ENCODE data around the gene PLCH1. TPM values are rescaled to one million over a fixed set of nuclear protein-coding genes. Genes with fewer than 3 reads are reported as not detected.

Gene PLCH1
- total and polyA plus RNA-seq, 2 of the 13 experiments (the other 11 are each of a cell fraction or from before 2014, with no cell fraction given): 2.0 to 3.0 TPM

GRCh38 chr3:155791190-155791589, 46.3 kb upstream of the PLCH1 start:
- no peaks in the 10 kb centered on the region; the same call in 1 of the 2 replicates for H4K20me1 ChIP-seq (ENCODE audit: insufficient read depth, low read length)
- H3K9me3 ChIP-seq (ENCODE audit: low read length): no peaks in the 10 kb centered on the region
- H3K79me2 ChIP-seq (ENCODE audit: insufficient read depth, low read length): peaks cover 6% of the 10 kb centered on the region
- in situ Hi-C loops (cut with HindIII; ENCODE audit: extremely low pct_ligation_motif_present, low pct_unique_long_range_greater_than_20kb): no loop called here
- DNase-seq (ENCODE audit: low spot score) (no peak), FAIRE-seq (no peak), ATAC-seq (no peak; the same call in 2 of the 3 replicates)
- no TSS peak for BruUV-seq (replicated peaks)
- intact Hi-C loops (cut with micrococcal nuclease; ENCODE audit: unreplicated experiment): no loop called here
- 93% methylated on average over 2 of the region's 2 CpGs for WGBS (ENCODE audit: low lambda C conversion rate)
- no peak overlapping the region for H3K4me3 ChIP-seq (replicated peaks in 1 of 3; ENCODE audit: insufficient read depth in 1 of 3, low read depth in 2 of 3, low read length in 3 of 3)
- H3K4me2 ChIP-seq (ENCODE audit: low read depth, low read length): no peak overlapping the region
- 0 out of 2 replicates have a peak, but pooled peaks cover 7% of the 10 kb centered on the region for H3K4me1 ChIP-seq (ENCODE audit: insufficient read depth, low read length)
- H3K27ac ChIP-seq (ENCODE audit: extremely low read length, insufficient read depth, low read length): no peak overlapping the region
- ChIA-PET POLR2A (interaction anchor here (2.8 kb wide), 1 partner anchor 15 kb away, joined by 7 read pairs; the partner anchor contains the start of gene C3orf33), CTCF (ENCODE audit: low intra/inter-chr PET ratio, low total read pairs) (no interaction called here)
- no peak overlapping the region for H3K9ac ChIP-seq (ENCODE audit: insufficient read depth, low read depth, low read length)
- no peak overlapping the region for H2AFZ ChIP-seq (ENCODE audit: low read length)
- TF ChIP-seq, protein P1, sequence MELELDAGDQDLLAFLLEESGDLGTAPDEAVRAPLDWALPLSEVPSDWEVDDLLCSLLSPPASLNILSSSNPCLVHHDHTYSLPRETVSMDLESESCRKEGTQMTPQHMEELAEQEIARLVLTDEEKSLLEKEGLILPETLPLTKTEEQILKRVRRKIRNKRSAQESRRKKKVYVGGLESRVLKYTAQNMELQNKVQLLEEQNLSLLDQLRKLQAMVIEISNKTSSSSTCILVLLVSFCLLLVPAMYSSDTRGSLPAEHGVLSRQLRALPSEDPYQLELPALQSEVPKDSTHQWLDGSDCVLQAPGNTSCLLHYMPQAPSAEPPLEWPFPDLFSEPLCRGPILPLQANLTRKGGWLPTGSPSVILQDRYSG (CRISPR knock-in tag; IDR thresholded peaks at IDR 0.05): no peak
- TF ChIP-seq PHF20 (CRISPR knock-in tag; IDR thresholded peaks at IDR 0.05): no peak
- no peak for TF ChIP-seq BRCA1 (CRISPR knock-in tag; IDR thresholded peaks at IDR 0.05)
- no peak for TF ChIP-seq ZNF883 (CRISPR knock-in tag; IDR thresholded peaks at IDR 0.05; ENCODE audit: not compliant biosample characterization)
- TF ChIP-seq ARNTL (CRISPR knock-in tag; IDR thresholded peaks at IDR 0.05): no peak
- TF ChIP-seq ATF1 (CRISPR knock-in tag; IDR thresholded peaks at IDR 0.05): no peak
- TF ChIP-seq TIGD3 (CRISPR knock-in tag; IDR thresholded peaks at IDR 0.05; ENCODE audit: borderline replicate concordance): no peak
- TF ChIP-seq ZNF317 (CRISPR knock-in tag; IDR thresholded peaks at IDR 0.05): no peak
- TF ChIP-seq SALL2 (CRISPR knock-in tag; IDR thresholded peaks at IDR 0.05): no peak
- TF ChIP-seq ZNF629 (CRISPR knock-in tag; conservative IDR thresholded peaks at IDR 0.05): no peak
- TF ChIP-seq MAFF (IDR thresholded peaks at IDR 0.05; ENCODE audit: low read depth, low read length): peak; percentile 44; the same call in 1 of the 2 replicates
- peak; percentile 80 for TF ChIP-seq NFE2L2 (IDR thresholded peaks at IDR 0.05; ENCODE audit: low read length)
- peak; percentile 71; the same call in 1 of the 2 replicates for TF ChIP-seq ZFP1 (CRISPR knock-in tag; IDR thresholded peaks at IDR 0.05)
- TF ChIP-seq, protein P2, sequence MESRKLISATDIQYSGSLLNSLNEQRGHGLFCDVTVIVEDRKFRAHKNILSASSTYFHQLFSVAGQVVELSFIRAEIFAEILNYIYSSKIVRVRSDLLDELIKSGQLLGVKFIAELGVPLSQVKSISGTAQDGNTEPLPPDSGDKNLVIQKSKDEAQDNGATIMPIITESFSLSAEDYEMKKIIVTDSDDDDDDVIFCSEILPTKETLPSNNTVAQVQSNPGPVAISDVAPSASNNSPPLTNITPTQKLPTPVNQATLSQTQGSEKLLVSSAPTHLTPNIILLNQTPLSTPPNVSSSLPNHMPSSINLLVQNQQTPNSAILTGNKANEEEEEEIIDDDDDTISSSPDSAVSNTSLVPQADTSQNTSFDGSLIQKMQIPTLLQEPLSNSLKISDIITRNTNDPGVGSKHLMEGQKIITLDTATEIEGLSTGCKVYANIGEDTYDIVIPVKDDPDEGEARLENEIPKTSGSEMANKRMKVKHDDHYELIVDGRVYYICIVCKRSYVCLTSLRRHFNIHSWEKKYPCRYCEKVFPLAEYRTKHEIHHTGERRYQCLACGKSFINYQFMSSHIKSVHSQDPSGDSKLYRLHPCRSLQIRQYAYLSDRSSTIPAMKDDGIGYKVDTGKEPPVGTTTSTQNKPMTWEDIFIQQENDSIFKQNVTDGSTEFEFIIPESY (CRISPR knock-in tag; IDR thresholded peaks at IDR 0.05): peak; percentile 65; the same call in 1 of the 2 replicates
- TF ChIP-seq MAFK (conservative IDR thresholded peaks at IDR 0.05 in 1 of 2, IDR thresholded peaks at IDR 0.05 in 1 of 2; ENCODE audit: low read length in 2 of 2): peak; percentile 52 to 58; a peak in 2 of 4 replicates
- H3K36me3 ChIP-seq (replicated peaks in 1 of 2; ENCODE audit: control insufficient read depth in 1 of 2, insufficient read depth in 2 of 2, low read length in 2 of 2): peaks cover 2 to 15% of the 10 kb centered on the region in 2 experiments; a peak in 2 of 5 replicates
- no peaks in the 10 kb centered on the region for H3K27me3 ChIP-seq (ENCODE audit: control insufficient read depth in 1 of 2, insufficient read depth in 2 of 2, low read length in 2 of 2)

Measured in HepG2 (cell line).